ENCODE data around the gene CPED1. TPM values are rescaled to one million over a fixed set of nuclear protein-coding genes. Genes with fewer than 3 reads are reported as not detected.
"Not testable (repeated sequence)": the region's sequence is repeated elsewhere in the genome, so short reads cannot be mapped to it uniquely, and the experiment has no call there.

The CPED1 gene
- polyA plus RNA-seq, 1 donor from 2014 or later: 3.8 TPM

GRCh38 chr7:121313793-121314676, 325.5 kb downstream of the CPED1 start:
- Mint-ChIP-seq H3K27me3 (peaks cover 3% of the 10 kb centered on the region), H3K4me1 (peaks cover 30 to 36% (median 36%) of the 10 kb centered on the region in 3 donors), H3K36me3 (peaks cover 13% of the 10 kb centered on the region), H3K4me3 (peak overlapping the region; percentile 53 to 84 (median 60)), H3K27ac (peak overlapping the region; percentile 85 to 95 (median 86)), H3K9me3 (peaks cover 0 to 15% (median 13%) of the 10 kb centered on the region in 3 donors)

- H3K27ac Mint-ChIP-seq: peak overlapping the region; percentile 55 to 86 (median 85)
- peaks cover 0 to 11% (median 8%) of the 10 kb centered on the region in 3 donors for H3K9me3 Mint-ChIP-seq
- H3K4me3 Mint-ChIP-seq: peak overlapping the region in 3 of 4 donors; percentile 21 to 73 (median 42)
- H3K27me3 Mint-ChIP-seq: not testable (repeated sequence)
- H3K4me1 Mint-ChIP-seq: peaks cover 28 to 36% (median 36%) of the 10 kb centered on the region in 3 donors
- H3K36me3 Mint-ChIP-seq: peaks cover 11% of the 10 kb centered on the region
Observed at GRCh38 chr7:121315170-121315569, 326.7 kb downstream of the CPED1 start.

- Mint-ChIP-seq H3K9me3 (no peaks in the 10 kb centered on the region), H3K27me3 (peaks cover 1% of the 10 kb centered on the region), H3K4me3 (peak overlapping the region in 1 of 4 donors; percentile 23), H3K4me1 (peaks cover 6 to 21% (median 16%) of the 10 kb centered on the region in 3 donors), H3K27ac (peak overlapping the region in 1 of 3 donors; percentile 37), H3K36me3 (peaks cover 10% of the 10 kb centered on the region)
Observed at GRCh38 chr7:121322460-121322859, 333.9 kb downstream of the CPED1 start.

- H3K4me3 Mint-ChIP-seq: no peak overlapping the region
- peaks cover 15 to 29% (median 29%) of the 10 kb centered on the region in 3 donors for H3K4me1 Mint-ChIP-seq
- peaks cover 10% of the 10 kb centered on the region for H3K36me3 Mint-ChIP-seq
- peaks cover 7% of the 10 kb centered on the region for H3K27me3 Mint-ChIP-seq
- no peak overlapping the region for H3K27ac Mint-ChIP-seq
- no peaks in the 10 kb centered on the region for H3K9me3 Mint-ChIP-seq
Observed at GRCh38 chr7:121323515-121324302, 335.2 kb downstream of the CPED1 start.

GRCh38 chr7:121327671-121328070, 339.2 kb downstream of the CPED1 start:
- Mint-ChIP-seq H3K27me3 (peaks cover 11% of the 10 kb centered on the region), H3K36me3 (peaks cover 3% of the 10 kb centered on the region), H3K4me3 (peak overlapping the region in 3 of 4 donors; percentile 45 to 98 (median 93)), H3K27ac (peak overlapping the region in 1 of 3 donors; percentile 55), H3K9me3 (no peaks in the 10 kb centered on the region), H3K4me1 (peaks cover 23 to 39% (median 37%) of the 10 kb centered on the region in 3 donors)

DNA sequence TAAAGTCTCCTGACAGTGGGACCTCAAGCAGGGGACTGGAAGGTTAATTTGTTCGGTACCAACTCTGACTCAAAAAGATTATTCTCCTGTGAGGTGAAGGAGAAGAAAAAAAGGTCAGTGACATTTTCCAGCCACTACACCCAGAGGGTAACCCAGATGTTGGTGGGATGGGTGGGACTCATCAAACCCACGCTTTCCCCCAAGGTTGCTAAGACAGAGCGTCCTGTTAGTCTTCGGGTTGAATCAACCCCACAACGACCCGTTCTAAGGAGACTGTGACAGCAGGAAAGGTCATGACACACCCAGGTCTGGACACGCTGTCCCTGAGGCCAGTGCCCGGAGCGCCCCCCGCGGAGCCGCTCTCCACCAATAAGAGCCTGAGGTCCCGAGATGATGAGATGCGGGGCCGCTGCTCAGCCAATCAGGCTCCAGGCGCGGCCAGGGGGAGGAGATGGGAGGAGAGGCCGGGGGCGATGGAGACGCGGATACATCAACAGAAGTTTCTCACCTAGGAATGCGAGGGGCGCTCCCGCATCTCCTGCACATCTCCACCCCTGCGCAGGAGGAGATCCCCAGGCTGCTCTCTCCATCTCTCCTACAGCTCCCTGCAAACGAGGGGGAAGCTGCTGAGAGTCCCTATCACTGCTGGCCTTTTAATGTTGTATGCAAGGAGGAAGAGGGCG, 340.1 kb downstream of the CPED1 start, which contains the start of gene WNT16:
WNT16 (plus strand) TSS at position 493 of the 683 bp plus-strand sequence. CDS start 293 bp downstream, outside the sequence.
- Mint-ChIP-seq H3K9me3 (no peaks in the 10 kb centered on the region), H3K36me3 (no peaks in the 10 kb centered on the region), H3K4me3 (peak within 1 kb of the TSS; percentile 93 to 98 (median 97)), H3K4me1 (peaks cover 23 to 39% (median 33%) of the 10 kb centered on the region in 3 donors), H3K27ac (peak within 1 kb of the TSS; percentile 76 to 87 (median 82)), H3K27me3 (peaks cover 11% of the 10 kb centered on the region)

- H3K4me1 Mint-ChIP-seq: peaks cover 23 to 34% (median 32%) of the 10 kb centered on the region in 3 donors
- peak overlapping the region; percentile 93 to 98 (median 97) for H3K4me3 Mint-ChIP-seq
- no peaks in the 10 kb centered on the region for H3K9me3 Mint-ChIP-seq
- peaks cover 11% of the 10 kb centered on the region for H3K27me3 Mint-ChIP-seq
- H3K27ac Mint-ChIP-seq: peak overlapping the region; percentile 76 to 87 (median 82)
- no peaks in the 10 kb centered on the region for H3K36me3 Mint-ChIP-seq
Observed at GRCh38 chr7:121329191-121330052, 340.9 kb downstream of the CPED1 start.

- Mint-ChIP-seq H3K27ac (peak overlapping the region; percentile 82 to 89 (median 87)), H3K27me3 (peaks cover 11% of the 10 kb centered on the region)
Observed at GRCh38 chr7:121330053-121330833, 341.7 kb downstream of the CPED1 start.

DNA sequence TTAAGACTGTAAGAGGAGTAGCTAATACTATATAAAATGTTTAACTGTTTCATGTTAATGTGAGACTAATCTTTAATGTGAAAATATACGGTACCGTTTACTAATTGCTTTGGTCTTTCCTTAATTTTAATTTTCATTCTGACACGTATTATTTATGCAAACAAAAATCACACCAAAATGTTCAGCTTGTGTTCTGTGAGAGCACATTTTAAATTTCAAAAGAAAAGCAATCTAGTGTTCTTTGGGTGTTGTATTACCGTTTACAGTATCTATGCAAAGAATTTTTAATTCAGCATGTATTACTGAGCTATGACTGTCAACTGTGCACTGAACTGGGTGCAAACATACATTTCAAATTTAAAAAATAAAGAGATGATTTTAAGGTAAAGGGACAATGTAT, 342.5 kb downstream of the CPED1 start:
- Mint-ChIP-seq H3K36me3 (no peaks in the 10 kb centered on the region), H3K4me3 (peak overlapping the region; percentile 34 to 76 (median 64)), H3K4me1 (peaks cover 23 to 38% (median 36%) of the 10 kb centered on the region in 3 donors), H3K27me3 (peaks cover 11% of the 10 kb centered on the region), H3K9me3 (no peaks in the 10 kb centered on the region), H3K27ac (no peak overlapping the region)

More at GRCh38 chr7:121330053-121330833, 341.7 kb downstream of the CPED1 start:
- H3K4me1 Mint-ChIP-seq: peaks cover 21 to 35% (median 35%) of the 10 kb centered on the region in 3 donors
- H3K4me3 Mint-ChIP-seq: peak overlapping the region; percentile 93 to 98 (median 97)
- H3K9me3 Mint-ChIP-seq: no peaks in the 10 kb centered on the region
- H3K36me3 Mint-ChIP-seq: no peaks in the 10 kb centered on the region

GRCh38 chr7:121331574-121331973, 343.1 kb downstream of the CPED1 start:
- Mint-ChIP-seq H3K27ac (peak overlapping the region in 1 of 3 donors; percentile 24), H3K27me3 (peaks cover 10% of the 10 kb centered on the region), H3K4me1 (peaks cover 26 to 36% (median 31%) of the 10 kb centered on the region in 3 donors), H3K9me3 (no peaks in the 10 kb centered on the region), H3K4me3 (peak overlapping the region in 2 of 4 donors; percentile 69 to 76), H3K36me3 (no peaks in the 10 kb centered on the region)

DNA sequence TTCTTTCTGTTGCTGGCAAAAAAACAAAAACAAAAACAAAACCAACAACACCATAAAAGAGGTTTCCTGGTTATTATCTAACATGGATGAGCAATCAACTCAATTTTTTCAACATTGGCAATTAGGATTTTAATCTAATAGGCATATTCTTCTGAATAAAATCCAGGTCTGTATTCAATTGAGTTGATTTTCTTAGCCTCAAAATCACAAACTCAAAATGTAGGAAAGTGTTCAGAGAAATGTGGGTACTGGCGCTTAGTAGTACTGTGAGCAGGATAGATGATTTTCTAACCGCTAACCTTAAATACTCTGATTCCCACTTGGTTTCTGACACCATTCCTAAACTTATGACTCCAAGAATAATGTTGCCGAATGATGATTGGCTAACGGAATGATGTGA, 345.9 kb downstream of the CPED1 start:
- H3K4me1 Mint-ChIP-seq: peaks cover 22 to 26% (median 22%) of the 10 kb centered on the region in 3 donors
- H3K27ac Mint-ChIP-seq: no peak overlapping the region
- H3K4me3 Mint-ChIP-seq: no peak overlapping the region
- H3K9me3 Mint-ChIP-seq: no peaks in the 10 kb centered on the region
- no peaks in the 10 kb centered on the region for H3K36me3 Mint-ChIP-seq
- H3K27me3 Mint-ChIP-seq: no peaks in the 10 kb centered on the region

- no peak overlapping the region for H3K27ac Mint-ChIP-seq
- H3K27me3 Mint-ChIP-seq: no peaks in the 10 kb centered on the region
- H3K9me3 Mint-ChIP-seq: no peaks in the 10 kb centered on the region
- no peaks in the 10 kb centered on the region for H3K36me3 Mint-ChIP-seq
- peaks cover 15 to 26% (median 20%) of the 10 kb centered on the region in 3 donors for H3K4me1 Mint-ChIP-seq
- no peak overlapping the region for H3K4me3 Mint-ChIP-seq
Observed at GRCh38 chr7:121334875-121335648, 346.6 kb downstream of the CPED1 start.

All from IgD-negative memory B cell (primary cell).